OCI-LY7 (cell line): Measurements from ENCODE around the gene HEATR5A. TPM values are rescaled to one million over a fixed set of nuclear protein-coding genes. Genes with fewer than 3 reads are reported as not detected.
"Not testable (repeated sequence)": the region's sequence is repeated elsewhere in the genome, so short reads cannot be mapped to it uniquely, and the experiment has no call there.

Experiments used
- BruUV-seq: library from RNA; stranded (reverse); fragments of 400-500 nt; replicated peaks from 2 replicates; lab custom pipeline; 2021; lab: Mats Ljungman, UMichigan
- CTCF ChIA-PET: fragments of 300-600 bp; sonication (Branson Sonifier 250); formaldehyde crosslinking; loops from one replicate; lab custom pipeline; 2022; ENCODE audit warnings: antibody characterized with exemption; ENCODE audit not compliant: unreplicated experiment; lab: Charles Lee
- POLR2A ChIA-PET: fragments of 300-600 bp; sonication (Branson Sonifier 250); formaldehyde crosslinking; loops from one replicate; lab custom pipeline; 2022; ENCODE audit warnings: antibody characterized with exemption; lab: Charles Lee
- DNase-seq: peaks from one replicate; pipeline ENCODE4 v3.0.0-alpha.2; 2015; ENCODE audit warnings: low spot score
- H2AFZ ChIP-seq: fragments of 200-600 bp; sonication (generic), shearing (Covaris generic); 2 replicates; pipeline ENCODE4 v1.6.1; 2014; ENCODE audit warnings: mild to moderate bottlenecking, antibody characterized with exemption, low read length, moderate library complexity
- H3K27ac ChIP-seq: fragments of 200-600 bp; sonication (generic); 2 replicates; pipeline ENCODE4 v1.5.1; 2014; ENCODE audit warnings: mixed run types, low read depth, mild to moderate bottlenecking, moderate library complexity, low read length, inconsistent platforms; ENCODE audit not compliant: poor library complexity, severe bottlenecking
- H3K36me3 ChIP-seq: fragments of 200-600 bp; sonication (generic); 2 replicates; pipeline ENCODE4 v1.6.1; 2014; ENCODE audit warnings: mild to moderate bottlenecking, antibody characterized with exemption, low read length, moderate library complexity, mixed read lengths; ENCODE audit not compliant: insufficient read depth
- H3K4me1 ChIP-seq: fragments of 200-600 bp; sonication (generic); 2 replicates; pipeline ENCODE4 v1.5.1; 2014; ENCODE audit warnings: mild to moderate bottlenecking, low read length; ENCODE audit not compliant: insufficient read depth, poor library complexity, severe bottlenecking
- H3K4me2 ChIP-seq: fragments of 200-600 bp; sonication (generic); 2 replicates; pipeline ENCODE4 v1.6.1; 2014; ENCODE audit warnings: mild to moderate bottlenecking, low read length
- H3K4me3 ChIP-seq: fragments of 200-600 bp; sonication (generic); 2 replicates; pipeline ENCODE4 v1.5.1; 2014; ENCODE audit warnings: mild to moderate bottlenecking, low read depth, low read length; ENCODE audit not compliant: poor library complexity, severe bottlenecking
- H3K79me2 ChIP-seq: fragments of 200-600 bp; sonication (generic); 2 replicates; pipeline ENCODE4 v1.6.1; 2016; ENCODE audit warnings: low read depth, mild to moderate bottlenecking, low read length, moderate library complexity, mixed read lengths; ENCODE audit not compliant: insufficient read depth
- H3K9me2 ChIP-seq: fragments of 200-600 bp; sonication (generic); 2 replicates; pipeline ENCODE4 v1.6.1; 2016; ENCODE audit warnings: mild to moderate bottlenecking, low read length, mixed read lengths; ENCODE audit not compliant: insufficient read depth
- H3K9me3 ChIP-seq: fragments of 200-600 bp; sonication (generic); 2 replicates; pipeline ENCODE4 v1.6.1; 2014; ENCODE audit warnings: mild to moderate bottlenecking, mixed run types, low read length, mixed read lengths
- H4K20me1 ChIP-seq: fragments of 200-600 bp; sonication (generic); 2 replicates; pipeline ENCODE4 v1.6.1; 2014; ENCODE audit warnings: mild to moderate bottlenecking, antibody characterized with exemption, low read length, moderate library complexity, mixed read lengths; ENCODE audit not compliant: insufficient read depth
- EZH2phosphoT487 ChIP-seq: fragments of 200-600 bp; sonication (generic); IDR thresholded peaks from 2 replicates; pipeline ENCODE4 v1.6.1; 2018; ENCODE audit warnings: low read depth, borderline replicate concordance, mild to moderate bottlenecking, mixed run types, antibody characterized with exemption, low read length, moderate library complexity, mixed read lengths
- intact Hi-C: fragments of 100-400 bp; cut with micrococcal nuclease; formaldehyde crosslinking; loops from one replicate; pipeline ENCODE4 v1.10.0; 2022; ENCODE audit not compliant: unreplicated experiment
- small RNA-seq: library from RNA; depleted of rRNA; stranded (forward); fragments of <200 nt; gene quantifications from one replicate; pipeline ENCODE3, GENCODE V24; 2014
- total RNA-seq, 2 experiments: library from RNA; depleted of rRNA in 1 of 2; stranded (reverse); fragments of >200 nt in 1 of 2; shearing (Covaris generic) in 1 of 2; gene quantifications; 2 replicates each; pipeline ENCODE4 v1.2.3, GENCODE V29; 2014 to 2022
- TF ChIP-seq, protein P1 (sequence below): fragments of 200-600 bp; sonication (generic); conservative IDR thresholded peaks from 2 replicates; pipeline ENCODE4 v1.5.1; 2014; ENCODE audit warnings: mild to moderate bottlenecking, antibody characterized with exemption, low read length, moderate library complexity, mixed read lengths

Gene HEATR5A
- total RNA-seq, 2 experiments from 2014 or later = 12.0 to 16.2 TPM

DNA sequence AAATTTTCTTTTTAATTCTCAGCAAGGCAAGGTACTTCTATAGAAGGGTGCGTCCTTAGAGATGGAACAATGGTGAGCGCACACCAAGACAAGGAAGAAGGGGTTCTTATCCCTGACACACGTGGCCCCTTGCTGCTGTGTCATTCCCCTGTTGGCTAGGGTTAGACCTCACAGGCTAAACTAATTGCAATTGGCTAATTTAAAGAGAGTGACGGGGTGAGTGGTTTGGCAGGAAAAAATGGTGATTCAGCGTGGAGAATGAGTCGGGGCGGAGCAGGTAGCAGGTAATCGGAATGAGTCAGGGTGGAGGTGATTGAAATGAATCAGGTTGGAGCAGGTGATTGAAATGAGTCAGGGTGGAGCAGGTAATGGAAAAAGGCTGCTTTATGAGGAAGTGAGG lies 176.5 kb downstream of the HEATR5A start:
- POLR2A ChIA-PET = no interaction called here
- H3K4me3 ChIP-seq = no peak overlapping the region

DNA sequence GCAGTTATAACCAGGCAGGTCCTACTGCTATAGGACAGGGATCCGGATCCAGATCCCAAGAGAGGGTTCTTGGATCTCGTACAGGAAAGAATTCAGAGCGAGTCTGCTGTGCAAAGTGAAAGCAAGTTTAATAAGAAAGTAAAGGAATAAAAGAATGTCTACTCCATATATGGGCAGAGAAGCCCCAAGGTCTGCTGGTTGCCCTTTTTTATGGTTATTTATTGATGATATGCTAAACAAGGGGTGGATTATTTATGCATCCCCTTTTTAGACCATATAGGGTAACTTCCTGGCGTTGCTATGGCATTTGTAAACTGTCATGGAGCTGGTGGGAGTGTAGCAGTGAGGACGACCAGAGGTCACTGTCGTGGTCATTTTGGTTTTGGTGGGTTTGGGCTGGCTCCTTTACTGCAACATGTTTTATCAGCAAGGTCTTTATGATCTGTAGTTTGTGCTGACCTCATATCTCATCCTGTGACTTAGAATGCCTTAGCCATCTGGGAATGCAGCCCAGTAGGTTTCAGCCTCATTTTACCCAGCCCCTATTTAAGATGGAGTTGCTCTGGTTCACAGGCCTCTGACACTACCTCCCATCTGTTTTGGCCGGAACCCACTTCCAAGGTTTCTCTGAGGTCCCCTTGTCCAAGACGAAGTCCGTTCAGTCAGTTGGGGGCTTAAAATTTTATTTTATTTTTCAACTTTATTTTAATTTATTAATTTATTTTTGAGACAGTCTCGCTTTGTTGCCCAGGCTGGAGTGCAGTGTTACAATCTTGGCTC lies 178.0 kb downstream of the HEATR5A start:
- H3K9me3 ChIP-seq, H3K4me1 ChIP-seq, H3K9me2 ChIP-seq, intact Hi-C loops, H3K27ac ChIP-seq, H3K79me2 ChIP-seq, H4K20me1 ChIP-seq, DNase-seq, CTCF ChIA-PET, POLR2A ChIA-PET, H3K4me2 ChIP-seq, H3K36me3 ChIP-seq, H2AFZ ChIP-seq, H3K4me3 ChIP-seq, BruUV-seq: not testable (repeated sequence)

More for the DNA sequence above, 176.5 kb downstream of the HEATR5A start:
- Histone ChIP-seq H3K27ac (no peak overlapping the region), H3K9me3 (no peaks in the 10 kb centered on the region), H3K36me3 (no peaks in the 10 kb centered on the region), H2AFZ (no peak overlapping the region), H3K4me2 (no peak overlapping the region), H4K20me1 (no peaks in the 10 kb centered on the region), H3K4me1 (no peaks in the 10 kb centered on the region), H3K79me2 (no peaks in the 10 kb centered on the region), H3K9me2 (no peaks in the 10 kb centered on the region)
- BruUV-seq = no TSS peak
- no peak for DNase-seq
- TF ChIP-seq, protein P1, sequence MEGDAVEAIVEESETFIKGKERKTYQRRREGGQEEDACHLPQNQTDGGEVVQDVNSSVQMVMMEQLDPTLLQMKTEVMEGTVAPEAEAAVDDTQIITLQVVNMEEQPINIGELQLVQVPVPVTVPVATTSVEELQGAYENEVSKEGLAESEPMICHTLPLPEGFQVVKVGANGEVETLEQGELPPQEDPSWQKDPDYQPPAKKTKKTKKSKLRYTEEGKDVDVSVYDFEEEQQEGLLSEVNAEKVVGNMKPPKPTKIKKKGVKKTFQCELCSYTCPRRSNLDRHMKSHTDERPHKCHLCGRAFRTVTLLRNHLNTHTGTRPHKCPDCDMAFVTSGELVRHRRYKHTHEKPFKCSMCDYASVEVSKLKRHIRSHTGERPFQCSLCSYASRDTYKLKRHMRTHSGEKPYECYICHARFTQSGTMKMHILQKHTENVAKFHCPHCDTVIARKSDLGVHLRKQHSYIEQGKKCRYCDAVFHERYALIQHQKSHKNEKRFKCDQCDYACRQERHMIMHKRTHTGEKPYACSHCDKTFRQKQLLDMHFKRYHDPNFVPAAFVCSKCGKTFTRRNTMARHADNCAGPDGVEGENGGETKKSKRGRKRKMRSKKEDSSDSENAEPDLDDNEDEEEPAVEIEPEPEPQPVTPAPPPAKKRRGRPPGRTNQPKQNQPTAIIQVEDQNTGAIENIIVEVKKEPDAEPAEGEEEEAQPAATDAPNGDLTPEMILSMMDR = no peak
- no peak for TF ChIP-seq EZH2phosphoT487
- intact Hi-C loops = no loop called here
- CTCF ChIA-PET = no interaction called here

Small RNA genes lying within 50 kb of the gene (small RNA-seq; reads per million reads assigned to genes)
- gene RF00019 = not detected

Other genes with a start within 250 kb of the HEATR5A start
- 90.3 and 119 TPM in 2 replicates for gene HECTD1, start 212.8 kb downstream of the HEATR5A start, total RNA-seq (2014; rRNA removed; shearing (Covaris generic))
- 126 and 127 TPM in 2 replicates for gene HECTD1, start 212.8 kb downstream of the HEATR5A start, total RNA-seq (2022)
- 48.9 and 61.4 TPM in 2 replicates for gene DTD2, start 37.0 kb upstream of the HEATR5A start, total RNA-seq (2014; rRNA removed; shearing (Covaris generic))
- gene DTD2, start 37.0 kb upstream of the HEATR5A start, total RNA-seq (2022) = 29.2 and 32.6 TPM in 2 replicates
- gene GPR33, start 67.5 kb upstream of the HEATR5A start, total RNA-seq (2014; rRNA removed; shearing (Covaris generic)) = not detected in 2 replicates
- not detected in 2 replicates for gene GPR33, start 67.5 kb upstream of the HEATR5A start, total RNA-seq (2022)
- 9.0 and 15.1 TPM in 2 replicates for gene NUBPL, start 140.9 kb upstream of the HEATR5A start, total RNA-seq (2014; rRNA removed; shearing (Covaris generic))
- 13.7 and 17.5 TPM in 2 replicates for gene NUBPL, start 140.9 kb upstream of the HEATR5A start, total RNA-seq (2022)